ENCODE data around the gene HOMER1. TPM values are rescaled to one million over a fixed set of nuclear protein-coding genes. Genes with fewer than 3 reads are reported as not detected.

HOMER1 gene, protein sequence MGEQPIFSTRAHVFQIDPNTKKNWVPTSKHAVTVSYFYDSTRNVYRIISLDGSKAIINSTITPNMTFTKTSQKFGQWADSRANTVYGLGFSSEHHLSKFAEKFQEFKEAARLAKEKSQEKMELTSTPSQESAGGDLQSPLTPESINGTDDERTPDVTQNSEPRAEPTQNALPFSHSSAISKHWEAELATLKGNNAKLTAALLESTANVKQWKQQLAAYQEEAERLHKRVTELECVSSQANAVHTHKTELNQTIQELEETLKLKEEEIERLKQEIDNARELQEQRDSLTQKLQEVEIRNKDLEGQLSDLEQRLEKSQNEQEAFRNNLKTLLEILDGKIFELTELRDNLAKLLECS
- 22.3 and 29.3 TPM in 2 replicates for total RNA-seq
- long read RNA-seq, full-length matches to known transcripts, result 3 of 12 reads
- long read RNA-seq, partial matches to known transcripts, result 0 of 12 reads
- long read RNA-seq, other reads (novel, unspliced or antisense), result 9 of 12 reads

DNA sequence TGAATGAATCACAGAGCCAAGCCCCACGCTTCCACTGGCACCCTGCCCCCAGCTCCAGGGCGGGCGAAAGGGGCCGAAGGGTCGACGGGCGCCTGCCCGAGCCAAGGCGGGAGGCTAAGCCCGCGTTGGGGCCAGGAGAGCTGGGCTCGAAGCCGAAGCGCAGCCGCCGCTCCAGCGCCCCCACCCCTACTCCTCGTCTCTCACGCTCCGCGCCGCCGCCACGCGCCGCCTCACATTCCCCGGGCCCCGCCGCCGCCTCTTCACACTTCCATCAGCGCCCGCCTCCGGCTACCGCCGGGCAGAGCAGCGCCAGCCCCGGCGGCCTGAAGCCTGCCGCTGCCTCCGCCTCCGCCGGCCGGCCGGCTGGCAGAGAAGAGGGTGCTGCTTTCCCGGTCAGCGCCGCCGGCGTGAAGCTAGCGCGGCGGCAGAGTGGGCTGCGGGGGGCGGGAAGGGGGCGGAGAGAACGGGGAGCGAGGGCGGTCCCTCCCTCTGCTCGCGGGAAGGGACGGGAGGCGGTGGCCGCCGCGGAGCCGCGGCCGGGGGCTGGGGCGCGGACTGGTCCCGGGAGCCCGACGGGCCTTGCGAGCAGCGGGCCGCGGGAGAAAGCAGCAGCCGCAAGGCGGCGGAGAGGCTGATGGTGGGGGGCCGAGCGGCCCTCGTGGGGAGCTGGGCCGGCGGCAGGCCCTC, at the start of gene HOMER1:
HOMER1 (minus strand) TSS at position 431 of the 687 bp plus-strand sequence. CDS start 1,360 bp downstream, outside the sequence.
- no peaks in the 10 kb centered on the region for H3K9me3 Mint-ChIP-seq (ENCODE audit: low read depth)
- H3K36me3 Mint-ChIP-seq (ENCODE audit: insufficient read depth), result no peaks in the 10 kb centered on the region
- peak within 1 kb of the TSS; percentile 100 for H3K27ac Mint-ChIP-seq
- DNase-seq (ENCODE audit: low spot score, unreplicated experiment), result peak; percentile 73
- H3K4me3 Mint-ChIP-seq (ENCODE audit: low read depth), result peak within 1 kb of the TSS; percentile 97
- TF ChIP-seq, protein P1, sequence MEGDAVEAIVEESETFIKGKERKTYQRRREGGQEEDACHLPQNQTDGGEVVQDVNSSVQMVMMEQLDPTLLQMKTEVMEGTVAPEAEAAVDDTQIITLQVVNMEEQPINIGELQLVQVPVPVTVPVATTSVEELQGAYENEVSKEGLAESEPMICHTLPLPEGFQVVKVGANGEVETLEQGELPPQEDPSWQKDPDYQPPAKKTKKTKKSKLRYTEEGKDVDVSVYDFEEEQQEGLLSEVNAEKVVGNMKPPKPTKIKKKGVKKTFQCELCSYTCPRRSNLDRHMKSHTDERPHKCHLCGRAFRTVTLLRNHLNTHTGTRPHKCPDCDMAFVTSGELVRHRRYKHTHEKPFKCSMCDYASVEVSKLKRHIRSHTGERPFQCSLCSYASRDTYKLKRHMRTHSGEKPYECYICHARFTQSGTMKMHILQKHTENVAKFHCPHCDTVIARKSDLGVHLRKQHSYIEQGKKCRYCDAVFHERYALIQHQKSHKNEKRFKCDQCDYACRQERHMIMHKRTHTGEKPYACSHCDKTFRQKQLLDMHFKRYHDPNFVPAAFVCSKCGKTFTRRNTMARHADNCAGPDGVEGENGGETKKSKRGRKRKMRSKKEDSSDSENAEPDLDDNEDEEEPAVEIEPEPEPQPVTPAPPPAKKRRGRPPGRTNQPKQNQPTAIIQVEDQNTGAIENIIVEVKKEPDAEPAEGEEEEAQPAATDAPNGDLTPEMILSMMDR (IDR thresholded peaks at IDR 0.05; ENCODE audit: unreplicated experiment), result no peak
- H3K27me3 Mint-ChIP-seq, result no peaks in the 10 kb centered on the region
- peaks cover 39% of the 10 kb centered on the region for H3K4me1 Mint-ChIP-seq (ENCODE audit: low read depth)

DNA sequence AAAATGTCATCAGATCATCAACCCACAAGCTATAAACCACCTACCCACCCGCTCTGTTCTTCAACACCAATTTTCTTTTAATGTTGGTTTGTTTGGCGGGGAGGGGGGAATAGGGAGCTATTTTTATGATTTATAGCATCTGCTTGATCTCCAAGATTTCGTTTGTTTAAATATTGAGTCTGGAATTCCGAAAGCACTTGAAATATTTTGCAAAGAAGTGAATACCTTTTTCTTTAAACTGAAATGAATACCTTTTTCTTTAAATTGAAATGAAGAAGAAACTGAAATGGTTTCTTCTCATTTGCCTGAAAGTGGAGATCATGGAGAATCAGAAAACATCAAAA, 49.3 kb upstream of the HOMER1 start:
- no peak for DNase-seq (ENCODE audit: low spot score, unreplicated experiment)
- no peaks in the 10 kb centered on the region for H3K36me3 Mint-ChIP-seq (ENCODE audit: insufficient read depth)
- H3K27me3 Mint-ChIP-seq, result peaks cover 4% of the 10 kb centered on the region
- H3K27ac Mint-ChIP-seq, result no peak overlapping the region
- H3K9me3 Mint-ChIP-seq (ENCODE audit: low read depth), result no peaks in the 10 kb centered on the region
- no peak overlapping the region for H3K4me3 Mint-ChIP-seq (ENCODE audit: low read depth)
- peaks cover 12% of the 10 kb centered on the region for H3K4me1 Mint-ChIP-seq (ENCODE audit: low read depth)
- TF ChIP-seq, protein P1 (IDR thresholded peaks at IDR 0.05; ENCODE audit: unreplicated experiment), result no peak

DNA sequence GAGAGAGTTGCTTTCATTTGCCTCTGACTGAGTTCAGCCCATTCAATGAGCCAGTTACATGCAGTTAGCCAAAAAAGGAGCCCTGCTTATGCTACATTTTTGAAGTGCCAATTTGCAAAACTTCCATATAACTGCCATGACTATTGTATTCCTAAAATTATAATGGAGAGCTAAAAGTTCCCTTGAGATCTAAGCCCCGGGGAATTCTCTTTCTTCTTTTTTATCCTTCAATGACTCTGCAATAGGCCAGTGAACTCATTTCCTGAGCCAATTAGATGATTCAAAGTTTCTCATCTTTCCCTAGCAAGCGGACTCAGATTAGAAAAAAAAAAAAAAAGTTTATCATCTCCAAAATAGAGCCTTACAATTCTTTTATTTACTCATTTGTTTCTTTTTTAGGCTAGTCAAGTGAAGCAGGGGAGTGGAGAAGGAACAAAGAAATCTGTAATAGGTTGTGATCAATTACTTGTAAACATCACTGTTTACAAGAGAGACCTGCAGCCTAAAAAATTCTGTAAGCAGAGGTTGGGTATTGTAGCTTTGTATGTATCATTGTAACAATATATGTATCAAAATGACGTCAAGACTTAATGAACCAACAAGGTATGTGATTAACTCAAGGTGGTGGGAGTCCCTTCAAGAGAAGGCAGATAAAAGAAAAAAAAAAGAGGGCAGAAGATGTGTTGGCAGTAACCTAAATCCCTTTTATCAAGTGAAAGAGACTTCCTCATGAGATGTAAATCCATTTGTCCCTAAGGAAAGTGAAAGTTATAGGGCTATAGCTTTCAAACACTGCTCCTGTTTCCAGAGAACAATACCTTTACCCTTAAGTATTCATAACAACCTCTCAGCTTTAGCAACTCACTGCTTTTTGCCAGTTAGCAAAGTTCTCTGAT, 48.7 kb upstream of the HOMER1 start:
- Mint-ChIP-seq H3K36me3 (ENCODE audit: insufficient read depth) (no peaks in the 10 kb centered on the region), H3K9me3 (ENCODE audit: low read depth) (no peaks in the 10 kb centered on the region), H3K4me3 (ENCODE audit: low read depth) (no peak overlapping the region), H3K27me3 (peaks cover 4% of the 10 kb centered on the region), H3K27ac (no peak overlapping the region), H3K4me1 (ENCODE audit: low read depth) (peaks cover 12% of the 10 kb centered on the region)
- TF ChIP-seq, protein P1 (IDR thresholded peaks at IDR 0.05; ENCODE audit: unreplicated experiment), result no peak
- DNase-seq (ENCODE audit: low spot score, unreplicated experiment), result no peak

DNA sequence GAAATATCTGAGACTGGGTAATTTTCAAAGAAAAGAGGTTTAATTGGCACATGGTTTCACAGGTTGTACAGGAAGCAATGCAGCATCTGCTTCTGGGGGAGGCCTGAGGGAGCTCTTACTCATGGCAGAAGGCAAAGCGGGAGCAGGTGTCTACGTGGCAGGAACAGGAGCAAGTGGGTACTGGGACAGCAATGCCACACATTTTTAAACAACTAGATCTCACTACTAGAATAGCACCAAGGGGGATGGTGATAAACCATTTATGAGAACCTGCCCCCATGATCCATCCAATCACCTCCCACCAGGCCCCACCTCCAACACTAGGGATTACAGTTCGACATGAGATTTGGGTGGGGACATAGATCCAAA, 47.6 kb upstream of the HOMER1 start:
- Mint-ChIP-seq H3K9me3 (ENCODE audit: low read depth) (no peaks in the 10 kb centered on the region), H3K4me1 (ENCODE audit: low read depth) (peaks cover 12% of the 10 kb centered on the region), H3K4me3 (ENCODE audit: low read depth) (no peak overlapping the region), H3K36me3 (ENCODE audit: insufficient read depth) (no peaks in the 10 kb centered on the region), H3K27me3 (peaks cover 4% of the 10 kb centered on the region), H3K27ac (no peak overlapping the region)
- TF ChIP-seq, protein P1 (IDR thresholded peaks at IDR 0.05; ENCODE audit: unreplicated experiment), result no peak
- DNase-seq (ENCODE audit: low spot score, unreplicated experiment), result no peak
